Measurements from ENCODE around the gene USP7.
"Not testable (repeated sequence)": the region's sequence is repeated elsewhere in the genome, so short reads cannot be mapped to it uniquely, and the experiment has no call there.

DNA sequence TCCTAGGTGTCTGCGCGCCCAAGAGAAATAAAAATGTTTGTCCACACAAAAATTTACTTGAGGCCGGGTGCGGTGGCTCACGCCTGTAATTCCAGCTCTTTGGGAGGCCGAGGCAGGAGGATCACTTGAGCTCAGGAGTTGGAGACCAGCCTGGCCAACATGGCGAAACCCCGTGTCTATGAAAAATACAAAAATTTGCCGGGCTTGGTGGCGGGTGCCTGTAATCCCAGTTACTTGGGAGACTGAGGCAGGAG lies 93.8 kb downstream of the USP7 start:
- not testable (repeated sequence) for TF ChIP-seq POLR2A, POLR2AphosphoS5 (IDR thresholded peaks at IDR 0.05)

All from prostate gland (tissue), 1 donor.